Keratinocyte (primary cell): ENCODE data around the gene XIRP2.

Experiments used
- CTCF ChIP-seq, 3 experiments: IDR thresholded peaks in 1 of 3; conservative IDR thresholded peaks in 1 of 3; optimal IDR thresholded peaks in 1 of 3; 2 replicates in 2 of 3; 3 replicates in 1 of 3; pipeline versions ENCODE3 to v1.5.1; 2011; ENCODE audit warnings: low read length in 3 of 3, mild to moderate bottlenecking in 3 of 3, moderate library complexity in 2 of 3, control low read depth in 1 of 3, inconsistent platforms in 1 of 3; ENCODE audit not compliant: insufficient read depth in 2 of 3; ENCODE audit errors: extremely low read depth in 1 of 3
- EZH2 ChIP-seq: IDR thresholded peaks from one replicate; pipeline ENCODE4 v1.6.1; 2012; ENCODE audit warnings: inconsistent platforms, mild to moderate bottlenecking, low read length, moderate library complexity

GRCh38 chr2:166892397-166892796, 4.1 kb downstream of the XIRP2 start:
- TF ChIP-seq CTCF (optimal IDR thresholded peaks at IDR 0.05 in 1 of 3, IDR thresholded peaks at IDR 0.05 in 1 of 3, conservative IDR thresholded peaks at IDR 0.05 in 1 of 3; ENCODE audit: extremely low read depth in 1 of 3, insufficient read depth in 2 of 3, low read length in 3 of 3) (no peak), EZH2 (no peak)
